LNCaP clone FGC (cell line): ENCODE data around the gene ATP2A2.

ENCODE experiments used
- DNase-seq: peaks from one replicate; pipeline ENCODE4 v3.0.0-alpha.2; 2011; ENCODE audit warnings: low read depth
- H3K4me3 ChIP-seq: 2 replicates; pipeline ENCODE4 v1.5.1; 2011; ENCODE audit warnings: mild to moderate bottlenecking, low read depth, low read length, control low read depth
- TF ChIP-seq, protein P1 (sequence below): IDR thresholded peaks from 2 replicates; pipeline ENCODE4 v1.5.1; 2012; ENCODE audit warnings: mild to moderate bottlenecking; ENCODE audit not compliant: control insufficient read depth, insufficient read depth; ENCODE audit errors: extremely low read depth

The ATP2A2 gene

GRCh38 chr12:110311903-110312302, 30.9 kb downstream of the ATP2A2 start:
- no peak overlapping the region for H3K4me3 ChIP-seq
- no peak for DNase-seq
- TF ChIP-seq, protein P1, sequence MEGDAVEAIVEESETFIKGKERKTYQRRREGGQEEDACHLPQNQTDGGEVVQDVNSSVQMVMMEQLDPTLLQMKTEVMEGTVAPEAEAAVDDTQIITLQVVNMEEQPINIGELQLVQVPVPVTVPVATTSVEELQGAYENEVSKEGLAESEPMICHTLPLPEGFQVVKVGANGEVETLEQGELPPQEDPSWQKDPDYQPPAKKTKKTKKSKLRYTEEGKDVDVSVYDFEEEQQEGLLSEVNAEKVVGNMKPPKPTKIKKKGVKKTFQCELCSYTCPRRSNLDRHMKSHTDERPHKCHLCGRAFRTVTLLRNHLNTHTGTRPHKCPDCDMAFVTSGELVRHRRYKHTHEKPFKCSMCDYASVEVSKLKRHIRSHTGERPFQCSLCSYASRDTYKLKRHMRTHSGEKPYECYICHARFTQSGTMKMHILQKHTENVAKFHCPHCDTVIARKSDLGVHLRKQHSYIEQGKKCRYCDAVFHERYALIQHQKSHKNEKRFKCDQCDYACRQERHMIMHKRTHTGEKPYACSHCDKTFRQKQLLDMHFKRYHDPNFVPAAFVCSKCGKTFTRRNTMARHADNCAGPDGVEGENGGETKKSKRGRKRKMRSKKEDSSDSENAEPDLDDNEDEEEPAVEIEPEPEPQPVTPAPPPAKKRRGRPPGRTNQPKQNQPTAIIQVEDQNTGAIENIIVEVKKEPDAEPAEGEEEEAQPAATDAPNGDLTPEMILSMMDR, result no peak

- no peak for DNase-seq
- H3K4me3 ChIP-seq, result no peak overlapping the region
- TF ChIP-seq, protein P1, result no peak
These were observed 31.7 kb downstream of the ATP2A2 start for GRCh38 chr12:110312581-110313360.

DNA sequence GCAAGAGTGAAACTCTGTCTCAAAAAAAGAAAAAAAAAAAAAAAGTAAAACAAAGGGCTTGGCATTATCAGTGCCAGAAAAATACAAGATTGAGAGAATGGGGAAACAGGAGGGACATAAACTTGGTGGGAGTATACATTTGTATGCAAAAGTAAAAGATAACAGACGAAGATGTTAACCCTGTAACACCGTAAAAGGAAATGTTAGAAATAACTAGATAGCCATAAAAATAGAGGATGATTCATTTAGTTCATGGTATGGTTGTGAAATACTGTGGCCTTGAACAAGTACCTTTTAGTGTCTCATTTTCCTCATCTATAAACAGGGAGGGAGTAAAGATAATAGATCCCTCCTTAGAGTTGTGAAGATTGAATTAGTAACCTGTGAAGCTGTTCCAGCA, 33.3 kb downstream of the ATP2A2 start:
- H3K4me3 ChIP-seq, result no peak overlapping the region
- TF ChIP-seq, protein P1, result no peak
- no peak for DNase-seq

DNA sequence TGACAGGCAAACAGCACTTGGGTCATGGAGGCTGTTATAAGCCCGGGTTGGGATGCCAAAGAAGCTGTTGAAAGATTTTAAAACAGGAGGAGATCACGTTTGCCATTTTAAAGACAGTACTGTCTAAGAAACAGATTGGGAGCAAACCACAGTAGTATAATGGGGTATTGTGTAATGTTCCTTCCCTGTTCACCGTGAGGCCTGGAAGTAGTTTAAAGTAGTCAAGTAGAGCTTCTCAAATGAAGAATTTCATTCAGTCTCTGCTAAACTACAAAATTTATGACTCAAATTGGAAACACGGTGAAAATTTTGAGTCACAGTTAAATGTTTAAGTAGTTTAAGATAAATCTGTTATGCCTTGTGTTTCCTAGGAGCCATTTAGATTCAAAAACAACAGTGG, 35.8 kb downstream of the ATP2A2 start:
- TF ChIP-seq, protein P1, result no peak
- no peak overlapping the region for H3K4me3 ChIP-seq
- no peak for DNase-seq

- DNase-seq, result no peak
- TF ChIP-seq, protein P1, result no peak
- H3K4me3 ChIP-seq, result no peak overlapping the region
These were observed 36.9 kb downstream of the ATP2A2 start for GRCh38 chr12:110317911-110318310.

DNA sequence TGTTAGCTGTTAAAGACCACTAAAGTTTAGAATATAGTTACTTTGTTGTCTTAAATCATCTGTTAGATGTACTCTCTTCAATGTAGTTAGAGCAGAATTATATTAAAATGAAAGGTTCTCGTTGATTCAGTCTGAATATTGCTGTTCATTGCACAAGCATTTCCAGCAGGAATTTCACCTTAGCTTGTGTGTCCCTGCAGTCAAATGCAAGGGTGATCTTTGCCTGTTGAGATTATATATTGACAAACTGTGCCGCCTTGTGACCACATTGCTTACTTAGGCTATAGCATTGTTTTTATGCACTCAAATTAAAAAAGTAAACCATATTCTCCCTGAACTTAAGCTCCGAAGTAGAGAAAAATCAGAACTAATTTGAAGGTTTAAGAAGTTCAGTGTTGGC, 39.5 kb downstream of the ATP2A2 start:
- TF ChIP-seq, protein P1, result 0 out of 2 replicates have a peak, but pooled peaks have one; percentile 12
- H3K4me3 ChIP-seq, result no peak overlapping the region
- DNase-seq, result no peak

GRCh38 chr12:110329710-110330109, 48.7 kb downstream of the ATP2A2 start:
- no peak overlapping the region for H3K4me3 ChIP-seq
- no peak for DNase-seq
- TF ChIP-seq, protein P1, result no peak
